WTC11 (cell line): ENCODE results near the gene KDF1. TPM values are rescaled to one million over a fixed set of nuclear protein-coding genes. Genes with fewer than 3 reads are reported as not detected.

Experiments
- ATAC-seq: fragments of 200-7000 bp; cut with Tn5 transposase; 2 replicates; pipeline ENCODE4 v1.10.0; 2021; ENCODE audit warnings: mild to moderate bottlenecking, moderate library complexity
- CTCF ChIA-PET: fragments of 300-600 bp; sonication (Branson Sonifier 250); formaldehyde crosslinking; loops from one replicate; lab custom pipeline; 2021; ENCODE audit warnings: antibody characterized with exemption; lab: Charles Lee
- POLR2A ChIA-PET: fragments of 350-600 bp; sonication (Branson Sonifier 250); formaldehyde crosslinking; loops from one replicate; lab custom pipeline; 2021; ENCODE audit warnings: antibody characterized with exemption; lab: Charles Lee
- DNase-seq: peaks from one replicate; pipeline ENCODE4 v3.0.0; 2021; ENCODE audit warnings: low spot score
- H3K27ac Mint-ChIP-seq: 2 replicates; pipeline ENCODE4 v1.8.0; 2021; ENCODE audit warnings: mixed read lengths
- H3K27me3 Mint-ChIP-seq: 2 replicates; pipeline ENCODE4 v1.8.0; 2021; ENCODE audit warnings: low read depth, mild to moderate bottlenecking, moderate library complexity, mixed read lengths
- H3K36me3 Mint-ChIP-seq: 2 replicates; pipeline ENCODE4 v1.8.0; 2021; ENCODE audit warnings: mixed read lengths
- H3K4me1 Mint-ChIP-seq: 2 replicates; pipeline ENCODE4 v1.8.0; 2022; ENCODE audit warnings: mixed read lengths
- H3K4me3 Mint-ChIP-seq: 2 replicates; pipeline ENCODE4 v1.8.0; 2021; ENCODE audit warnings: mild to moderate bottlenecking, moderate library complexity, mixed read lengths
- H3K9me3 Mint-ChIP-seq: 2 replicates; pipeline ENCODE4 v1.8.0; 2021; ENCODE audit warnings: mixed read lengths
- AFF4 ChIP-seq: sonication (generic); formaldehyde crosslinking; IDR thresholded peaks from 2 replicates; pipeline ENCODE4 v1.8.1; 2023; ENCODE audit warnings: mild to moderate bottlenecking, missing genetic modification reagents, borderline replicate concordance
- ATF6 ChIP-seq: sonication (generic); formaldehyde crosslinking; IDR thresholded peaks from 2 replicates; pipeline ENCODE4 v1.8.1; 2023; ENCODE audit warnings: mild to moderate bottlenecking, missing genetic modification reagents
- CTCF ChIP-seq: fragments of 200-600 bp; IDR thresholded peaks from 2 replicates; pipeline ENCODE4 v1.8.0; 2022; ENCODE audit warnings: antibody characterized with exemption
- FOXJ3 ChIP-seq: sonication (generic); formaldehyde crosslinking; IDR thresholded peaks from 2 replicates; pipeline ENCODE4 v1.9.0; 2021; ENCODE audit warnings: missing genetic modification reagents, mild to moderate bottlenecking, borderline replicate concordance
- FOXP4 ChIP-seq: sonication (generic); formaldehyde crosslinking; IDR thresholded peaks from 2 replicates; pipeline ENCODE4 v1.8.0; 2022; ENCODE audit warnings: mild to moderate bottlenecking, missing genetic modification reagents
- IRF2 ChIP-seq: sonication (generic); formaldehyde crosslinking; IDR thresholded peaks from 2 replicates; pipeline ENCODE4 v1.8.0; 2022; ENCODE audit warnings: low read depth, missing genetic modification reagents, borderline replicate concordance
- JUN ChIP-seq: sonication (generic); formaldehyde crosslinking; IDR thresholded peaks from 2 replicates; pipeline ENCODE4 v1.8.0; 2023; ENCODE audit warnings: mild to moderate bottlenecking, missing genetic modification reagents
- MXD4 ChIP-seq: fragments of 250-450 bp; sonication (Bioruptor Pico); IDR thresholded peaks from 2 replicates; pipeline ENCODE4 v1.8.0; 2021; ENCODE audit warnings: mild to moderate bottlenecking, moderate library complexity, borderline replicate concordance
- PRRX2 ChIP-seq: fragments of 250-450 bp; sonication (Bioruptor Pico); IDR thresholded peaks from 2 replicates; pipeline ENCODE4 v1.8.0; 2021; ENCODE audit warnings: mild to moderate bottlenecking
- STAT6 ChIP-seq: sonication (generic); formaldehyde crosslinking; conservative IDR thresholded peaks from 2 replicates; pipeline ENCODE4 v1.8.1; 2023; ENCODE audit warnings: mild to moderate bottlenecking, low read depth, missing genetic modification reagents, moderate library complexity
- TEAD4 ChIP-seq: sonication (generic); formaldehyde crosslinking; IDR thresholded peaks from 2 replicates; pipeline ENCODE4 v1.8.0; 2022; ENCODE audit warnings: mild to moderate bottlenecking, missing genetic modification reagents
- USF2 ChIP-seq: sonication (generic); formaldehyde crosslinking; IDR thresholded peaks from 2 replicates; pipeline ENCODE4 v1.8.1; 2023; ENCODE audit warnings: mild to moderate bottlenecking, missing genetic modification reagents, moderate library complexity
- ZMAT4 ChIP-seq: fragments of 250-450 bp; sonication (Bioruptor Pico); IDR thresholded peaks from 2 replicates; pipeline ENCODE4 v1.9.0; 2021; ENCODE audit warnings: mild to moderate bottlenecking
- ZNF138 ChIP-seq: sonication (generic); formaldehyde crosslinking; conservative IDR thresholded peaks from 2 replicates; pipeline ENCODE4 v1.8.1; 2022; ENCODE audit warnings: mild to moderate bottlenecking, moderate library complexity, missing genetic modification reagents
- ZNF232 ChIP-seq: sonication (generic); formaldehyde crosslinking; IDR thresholded peaks from 2 replicates; pipeline ENCODE4 v1.8.0; 2022; ENCODE audit warnings: mild to moderate bottlenecking, missing genetic modification reagents
- ZNF317 ChIP-seq: sonication (generic); formaldehyde crosslinking; IDR thresholded peaks from 2 replicates; pipeline ENCODE4 v1.8.1; 2023; ENCODE audit warnings: low read depth, mild to moderate bottlenecking, moderate library complexity, missing genetic modification reagents, borderline replicate concordance
- ZNF396 ChIP-seq: fragments of 250-450 bp; sonication (Bioruptor Pico); IDR thresholded peaks from 2 replicates; pipeline ENCODE4 v1.8.0; 2021; ENCODE audit warnings: mild to moderate bottlenecking, moderate library complexity, borderline replicate concordance
- ZNF532 ChIP-seq: fragments of 250-450 bp; sonication (Bioruptor Pico); IDR thresholded peaks from 2 replicates; pipeline ENCODE4 v1.9.0; 2021; ENCODE audit warnings: mild to moderate bottlenecking, borderline replicate concordance
- total RNA-seq: library from RNA; stranded (reverse); gene quantifications from 3 replicates; pipeline ENCODE4 v1.2.3, GENCODE V29; 2021

Gene KDF1
- total RNA-seq, 1 experiment from 2014 or later, result 19.0 TPM

- CTCF ChIA-PET, result interaction anchor here (1.0 kb wide), 1 partner anchor 10 kb away, joined by 3 read pairs; no protein-coding TSS in a partner anchor
- TF ChIP-seq ZNF138 (CRISPR knock-in tag) (no peak), FOXP4 (CRISPR knock-in tag) (no peak), ZMAT4 (CRISPR knock-in tag) (no peak), ZNF317 (CRISPR knock-in tag) (no peak), ZNF532 (CRISPR knock-in tag) (no peak), STAT6 (CRISPR knock-in tag) (no peak), JUN (CRISPR knock-in tag) (no peak), PRRX2 (no peak), USF2 (CRISPR knock-in tag) (no peak), MXD4 (CRISPR knock-in tag) (no peak), TEAD4 (CRISPR knock-in tag) (no peak), IRF2 (CRISPR knock-in tag) (no peak), FOXJ3 (CRISPR knock-in tag) (no peak), ZNF396 (CRISPR knock-in tag) (no peak), AFF4 (CRISPR knock-in tag) (no peak), CTCF (no peak), ZNF232 (no peak), ATF6 (CRISPR knock-in tag) (no peak)
- H3K27ac Mint-ChIP-seq, result no peak overlapping the region
These were observed 3.0 kb downstream of the KDF1 start for GRCh38 chr1:26957306-26957705.

More at GRCh38 chr1:26957306-26957705, 3.0 kb downstream of the KDF1 start:
- peaks cover 18% of the 10 kb centered on the region for H3K36me3 Mint-ChIP-seq
- no peaks in the 10 kb centered on the region; the same call in 1 of the 2 replicates for H3K27me3 Mint-ChIP-seq
- peaks cover 16% of the 10 kb centered on the region for H3K4me1 Mint-ChIP-seq
- no peak for ATAC-seq
- H3K9me3 Mint-ChIP-seq, result peaks cover 7% of the 10 kb centered on the region
- POLR2A ChIA-PET, result interaction anchor here (0.6 kb wide), 1 partner anchor 11 kb away, joined by 4 read pairs; no protein-coding TSS in a partner anchor
- no peak for DNase-seq
- H3K4me3 Mint-ChIP-seq, result no peak overlapping the region
